Thymus (tissue), 11 donors: Measurements from ENCODE around the gene TMEM132C. TPM values are rescaled to one million over a fixed set of nuclear protein-coding genes. Genes with fewer than 3 reads are reported as not detected.
A peak's percentile ranks its signal among the peaks of the same experiment; 100 is the strongest.

Source experiments
- DNase-seq, 9 donors: peaks; one replicate each; pipeline ENCODE4 v3.0.0-alpha.2; 2013; ENCODE audit warnings: low spot score in 9 of 9, low read depth in 6 of 9, missing footprints in 1 of 9
- H3K27ac ChIP-seq, 2 donors: one replicate each; pipeline ENCODE4 v1.5.1; 2013; ENCODE audit warnings: control low read depth in 1 of 2, low read depth in 1 of 2, low read length in 1 of 2, mild to moderate bottlenecking in 1 of 2, moderate library complexity in 1 of 2
- H3K27me3 ChIP-seq, 2 donors: one replicate each; pipeline ENCODE4 v1.5.1; 2013; ENCODE audit warnings: low read length in 1 of 2; ENCODE audit not compliant: control insufficient read depth in 2 of 2, insufficient read depth in 1 of 2
- H3K36me3 ChIP-seq, 2 donors: one replicate each; pipeline ENCODE4 v1.5.1; 2013; ENCODE audit warnings: low read length in 1 of 2, mild to moderate bottlenecking in 1 of 2, moderate library complexity in 1 of 2; ENCODE audit not compliant: control insufficient read depth in 2 of 2, insufficient read depth in 2 of 2
- H3K4me1 ChIP-seq, 2 donors: one replicate each; pipeline ENCODE4 v1.5.1; 2013; ENCODE audit warnings: low read length in 2 of 2; ENCODE audit not compliant: control insufficient read depth in 2 of 2, insufficient read depth in 2 of 2
- H3K4me3 ChIP-seq, 2 donors: one replicate each; pipeline ENCODE4 v1.5.1; 2013; ENCODE audit warnings: low read length in 2 of 2, control low read depth in 1 of 2, mild to moderate bottlenecking in 1 of 2
- H3K9me3 ChIP-seq, 2 donors: one replicate each; pipeline ENCODE4 v1.5.1; 2013; ENCODE audit warnings: low read length in 1 of 2, mild to moderate bottlenecking in 1 of 2; ENCODE audit not compliant: control insufficient read depth in 2 of 2, insufficient read depth in 1 of 2
- WGBS: extraction: QIAGEN DNeasy Blood & Tissue Kit; methylation state at CpG from one replicate; pipeline ENCODE4 v1.1.7; 2013; 5-methylcytosine and 5-hydroxymethylcytosine counted together
- polyA plus RNA-seq: library from polyadenylated mRNA; stranded (reverse); fragments of 200-250 nt; gene quantifications from one replicate; pipeline ENCODE4 v1.2.3, GENCODE V29; 2013
- total RNA-seq: library from RNA; stranded (reverse); fragments of 120-200 nt; gene quantifications from one replicate; pipeline ENCODE4 v1.2.4, GENCODE V29; 2013
- donor health status: healthy.

The TMEM132C gene
- total and polyA plus RNA-seq, 2 donors, result 0.24 to 0.34 TPM

GRCh38 chr12:128617304-128617833 lies 350.4 kb downstream of the TMEM132C start:
- Histone ChIP-seq H3K9me3 (no peaks in the 10 kb centered on the region), H3K27ac (no peak overlapping the region), H3K27me3 (no peaks in the 10 kb centered on the region), H3K4me1 (no peaks in the 10 kb centered on the region), H3K36me3 (no peaks in the 10 kb centered on the region), H3K4me3 (no peak overlapping the region)
- DNase-seq, result no peak
- 100% methylated on average over 2 of the region's 2 CpGs for WGBS

- Histone ChIP-seq H3K27me3 (no peaks in the 10 kb centered on the region), H3K4me1 (no peaks in the 10 kb centered on the region), H3K36me3 (no peaks in the 10 kb centered on the region), H3K27ac (no peak overlapping the region), H3K9me3 (no peaks in the 10 kb centered on the region), H3K4me3 (no peak overlapping the region)
- no peak for DNase-seq
- 48% methylated on average over 8 of the region's 8 CpGs for WGBS
Measured at GRCh38 chr12:128619263-128619662, 352.3 kb downstream of the TMEM132C start.

GRCh38 chr12:128621304-128621703 lies 354.3 kb downstream of the TMEM132C start:
- DNase-seq, result no peak
- no peaks in the 10 kb centered on the region for H3K4me1 ChIP-seq
- WGBS, result 93% methylated on average over 8 of the region's 8 CpGs

GRCh38 chr12:128623748-128624147 lies 356.8 kb downstream of the TMEM132C start:
- 93% methylated on average over 6 of the region's 6 CpGs for WGBS
- Histone ChIP-seq H3K4me3 (no peak overlapping the region), H3K27me3 (no peaks in the 10 kb centered on the region), H3K27ac (no peak overlapping the region), H3K36me3 (no peaks in the 10 kb centered on the region), H3K4me1 (no peaks in the 10 kb centered on the region), H3K9me3 (no peaks in the 10 kb centered on the region)
- no peak for DNase-seq

More at GRCh38 chr12:128621304-128621703, 354.3 kb downstream of the TMEM132C start:
- no peaks in the 10 kb centered on the region for H3K9me3 ChIP-seq
- H3K27me3 ChIP-seq, result no peaks in the 10 kb centered on the region
- H3K4me3 ChIP-seq, result no peak overlapping the region
- no peaks in the 10 kb centered on the region for H3K36me3 ChIP-seq
- H3K27ac ChIP-seq, result no peak overlapping the region

- Histone ChIP-seq H3K9me3 (no peaks in the 10 kb centered on the region), H3K36me3 (no peaks in the 10 kb centered on the region), H3K27ac (no peak overlapping the region), H3K27me3 (no peaks in the 10 kb centered on the region), H3K4me1 (no peaks in the 10 kb centered on the region), H3K4me3 (no peak overlapping the region)
- DNase-seq, result no peak
- WGBS, result 91% methylated on average over 6 of the region's 6 CpGs
Measured at GRCh38 chr12:128626808-128627320, 359.9 kb downstream of the TMEM132C start.

- no peaks in the 10 kb centered on the region for H3K27me3 ChIP-seq
- H3K36me3 ChIP-seq, result no peaks in the 10 kb centered on the region
- H3K27ac ChIP-seq, result no peak overlapping the region
- no peak overlapping the region for H3K4me3 ChIP-seq
- WGBS, result 90% methylated on average over 9 of the region's 9 CpGs
- no peaks in the 10 kb centered on the region for H3K9me3 ChIP-seq
- H3K4me1 ChIP-seq, result no peaks in the 10 kb centered on the region
- no peak for DNase-seq
Measured at GRCh38 chr12:128627659-128628058, 360.7 kb downstream of the TMEM132C start.

- no peaks in the 10 kb centered on the region for H3K4me1 ChIP-seq
- WGBS, result 90% methylated on average over 4 of the region's 4 CpGs
- DNase-seq, result no peak
Measured at GRCh38 chr12:128629979-128630378, 363.0 kb downstream of the TMEM132C start.

GRCh38 chr12:128637642-128638606 lies 371.0 kb downstream of the TMEM132C start:
- Histone ChIP-seq H3K27ac (peak overlapping the region in 1 of 2 donors; percentile 43), H3K4me3 (no peak overlapping the region), H3K36me3 (no peaks in the 10 kb centered on the region), H3K9me3 (no peaks in the 10 kb centered on the region), H3K27me3 (no peaks in the 10 kb centered on the region), H3K4me1 (no peaks in the 10 kb centered on the region)
- 94% methylated on average over 7 of the region's 7 CpGs for WGBS
- no peak for DNase-seq

More at GRCh38 chr12:128629979-128630378, 363.0 kb downstream of the TMEM132C start:
- Histone ChIP-seq H3K27ac (no peak overlapping the region), H3K9me3 (no peaks in the 10 kb centered on the region), H3K4me3 (no peak overlapping the region), H3K27me3 (no peaks in the 10 kb centered on the region), H3K36me3 (no peaks in the 10 kb centered on the region)

GRCh38 chr12:128639089-128639488 lies 372.1 kb downstream of the TMEM132C start:
- Histone ChIP-seq H3K4me3 (no peak overlapping the region), H3K27me3 (no peaks in the 10 kb centered on the region), H3K27ac (no peak overlapping the region), H3K9me3 (no peaks in the 10 kb centered on the region), H3K36me3 (no peaks in the 10 kb centered on the region), H3K4me1 (no peaks in the 10 kb centered on the region)
- no peak for DNase-seq
